GM21381 (cell line): Measurements from ENCODE around the gene RBX1.
"Not testable (repeated sequence)": the region's sequence is repeated elsewhere in the genome, so short reads cannot be mapped to it uniquely, and the experiment has no call there.

Source experiments
- ATAC-seq: cut with Tn5 transposase; IDR thresholded peaks from one replicate; pipeline ENCODE4 v1.9.1; 2021; ENCODE audit warnings: mild to moderate bottlenecking, moderate library complexity; ENCODE audit not compliant: unreplicated experiment

Gene RBX1

DNA sequence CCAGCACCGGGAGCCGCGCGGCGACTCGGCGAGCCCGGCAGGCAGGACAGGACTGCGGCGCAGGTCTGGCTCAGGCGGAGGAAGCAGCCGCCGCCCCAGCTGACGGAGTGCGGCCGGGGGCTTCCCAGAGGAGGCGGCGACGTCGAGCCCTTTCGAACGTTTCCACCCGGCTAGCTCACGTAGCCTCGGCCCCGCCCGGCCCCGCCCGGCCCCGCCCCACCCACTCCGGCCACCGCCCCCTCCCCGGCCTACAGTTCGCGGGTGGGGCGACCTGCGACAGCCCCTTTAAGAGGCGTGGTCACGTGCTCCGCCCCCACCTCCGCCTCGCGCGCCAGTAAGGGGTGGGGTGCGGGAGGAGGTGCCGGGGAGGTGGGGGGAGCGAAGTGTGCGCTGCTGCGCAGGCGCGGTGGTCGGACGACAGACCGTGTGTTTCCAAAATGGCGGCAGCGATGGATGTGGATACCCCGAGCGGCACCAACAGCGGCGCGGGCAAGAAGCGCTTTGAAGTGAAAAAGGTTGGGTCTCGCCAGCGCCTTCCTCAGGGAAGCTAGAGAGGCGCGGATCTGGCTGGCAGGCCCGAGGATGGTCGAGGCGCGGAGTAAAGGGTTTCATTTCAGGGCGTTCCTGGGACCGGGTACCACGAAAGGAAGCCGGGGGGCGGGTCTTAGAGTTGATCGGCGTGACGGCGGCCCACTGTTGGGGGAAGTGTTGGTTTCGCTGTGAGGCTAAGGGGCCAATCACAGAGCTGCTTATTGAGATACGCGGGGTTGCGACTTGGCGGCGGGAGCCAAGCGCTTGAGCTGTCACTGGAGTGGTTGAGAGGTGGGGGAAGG, at the start of gene RBX1:
RBX1 (plus strand) TSS at position 417 of the 833 bp plus-strand sequence; CDS start at position 438, 21 bp downstream.
- peak; percentile 69 for ATAC-seq

DNA sequence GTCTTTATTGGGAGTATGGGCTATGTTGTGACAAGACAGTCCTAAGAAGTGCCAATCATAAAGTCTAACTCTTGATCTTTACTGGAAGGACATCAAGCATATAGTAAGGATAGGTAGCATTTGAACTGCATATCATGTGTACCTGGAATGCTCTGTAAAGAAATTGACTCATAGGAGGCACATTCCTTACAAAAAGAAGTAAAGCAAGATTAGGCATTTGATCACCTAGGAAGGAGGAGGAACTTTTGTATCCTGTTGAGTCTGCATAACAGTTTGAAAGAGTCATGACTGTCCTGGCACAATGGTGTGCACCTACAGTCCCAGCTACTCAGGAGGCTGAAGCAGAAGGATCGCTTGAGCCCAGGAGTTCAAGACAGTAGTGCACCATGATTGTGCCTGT, 47.1 kb upstream of the RBX1 start:
- no peak for ATAC-seq

DNA sequence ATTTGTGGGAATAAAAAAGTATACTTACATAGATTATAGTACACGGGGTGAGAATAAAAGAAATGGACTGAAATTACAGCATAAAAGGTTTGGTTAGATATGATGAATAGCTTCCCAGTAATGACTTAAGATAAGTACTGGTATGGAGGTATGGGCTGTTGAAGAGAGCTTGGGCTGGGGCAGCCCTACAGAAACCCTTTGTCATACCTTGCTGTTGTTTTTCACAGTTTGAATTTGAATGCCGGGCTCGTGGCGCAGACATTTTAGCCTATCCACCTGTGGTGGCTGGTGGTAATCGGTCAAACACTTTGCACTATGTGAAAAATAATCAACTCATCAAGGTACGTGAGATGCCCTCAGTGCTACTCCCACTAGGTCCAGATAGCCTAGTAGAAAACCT, 42.3 kb upstream of the RBX1 start:
- ATAC-seq, result no peak

DNA sequence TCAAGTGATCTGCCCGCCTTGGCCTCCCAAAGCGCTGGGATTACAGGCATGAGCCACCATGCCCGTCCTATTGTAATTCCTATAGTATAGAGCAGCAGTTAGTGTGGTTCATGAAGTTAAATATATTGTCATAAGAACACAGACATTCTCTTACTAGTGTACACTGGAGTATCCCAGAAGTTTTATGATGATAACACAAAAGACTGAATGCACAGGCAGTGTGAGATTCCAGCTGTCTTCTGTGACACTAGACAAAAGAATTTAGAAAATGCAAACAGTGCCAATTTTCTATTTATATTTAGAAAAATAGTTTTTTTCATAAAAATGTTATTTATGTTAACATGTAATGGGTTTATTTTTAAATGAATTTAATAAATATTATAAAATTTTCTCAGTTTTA, 39.4 kb upstream of the RBX1 start:
- ATAC-seq, result no peak

DNA sequence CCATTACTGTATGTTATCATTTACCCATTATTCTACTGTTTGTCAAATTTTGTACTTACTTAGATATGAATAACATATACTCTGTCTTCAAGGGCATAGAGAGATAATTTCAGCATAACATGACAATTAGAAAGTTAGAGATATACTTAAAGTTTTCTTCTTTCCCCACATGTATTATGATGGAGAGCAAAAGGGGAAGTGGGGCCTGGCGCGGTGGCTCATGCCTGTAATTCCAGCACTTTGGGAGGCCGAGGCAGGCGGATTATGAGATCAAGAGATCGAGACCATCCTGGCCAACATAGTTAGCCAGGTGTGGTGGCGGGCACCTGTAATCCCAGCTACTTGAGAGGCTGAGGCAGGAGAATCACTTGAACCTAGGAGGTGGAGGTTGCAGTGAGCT, 38.2 kb upstream of the RBX1 start:
- ATAC-seq, result not testable (repeated sequence)

DNA sequence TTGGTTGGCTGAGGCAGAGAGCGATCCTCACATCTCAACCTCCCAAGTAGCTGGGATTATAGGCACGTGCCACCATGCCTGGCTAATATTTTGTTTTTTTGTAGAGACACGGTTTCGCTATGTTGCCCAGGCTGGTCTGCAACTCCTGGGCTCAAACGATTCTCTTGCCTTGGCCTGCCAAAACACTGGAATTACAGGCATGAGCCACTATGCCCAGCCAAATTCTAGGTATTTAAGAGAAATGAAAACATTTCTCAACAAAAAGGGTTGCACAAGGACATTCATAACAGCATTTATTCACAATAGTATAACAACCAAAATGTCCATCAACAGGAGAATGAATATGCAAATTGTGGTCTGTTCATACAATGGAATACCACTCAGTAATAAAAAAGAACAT, 31.7 kb upstream of the RBX1 start:
- no peak for ATAC-seq

DNA sequence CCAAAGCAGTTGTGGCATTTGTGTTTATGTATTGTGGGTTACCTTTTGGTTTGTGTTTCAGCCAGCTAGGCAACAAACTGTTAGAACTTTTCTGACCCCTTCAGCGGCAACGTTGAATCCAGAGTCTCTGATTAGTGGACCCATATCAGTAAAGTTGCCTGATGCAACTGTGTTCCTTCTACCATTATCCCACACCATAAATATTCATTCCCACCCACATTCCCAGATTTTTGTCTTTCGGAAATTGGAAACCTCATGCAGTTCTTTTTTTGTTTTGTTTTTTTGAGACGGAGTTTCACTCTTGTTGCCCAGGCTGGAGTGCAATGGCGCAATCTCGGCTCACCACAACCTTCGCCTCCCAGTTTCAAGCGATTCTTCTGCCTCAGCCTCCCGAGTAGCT, 30.7 kb upstream of the RBX1 start:
- no peak for ATAC-seq

DNA sequence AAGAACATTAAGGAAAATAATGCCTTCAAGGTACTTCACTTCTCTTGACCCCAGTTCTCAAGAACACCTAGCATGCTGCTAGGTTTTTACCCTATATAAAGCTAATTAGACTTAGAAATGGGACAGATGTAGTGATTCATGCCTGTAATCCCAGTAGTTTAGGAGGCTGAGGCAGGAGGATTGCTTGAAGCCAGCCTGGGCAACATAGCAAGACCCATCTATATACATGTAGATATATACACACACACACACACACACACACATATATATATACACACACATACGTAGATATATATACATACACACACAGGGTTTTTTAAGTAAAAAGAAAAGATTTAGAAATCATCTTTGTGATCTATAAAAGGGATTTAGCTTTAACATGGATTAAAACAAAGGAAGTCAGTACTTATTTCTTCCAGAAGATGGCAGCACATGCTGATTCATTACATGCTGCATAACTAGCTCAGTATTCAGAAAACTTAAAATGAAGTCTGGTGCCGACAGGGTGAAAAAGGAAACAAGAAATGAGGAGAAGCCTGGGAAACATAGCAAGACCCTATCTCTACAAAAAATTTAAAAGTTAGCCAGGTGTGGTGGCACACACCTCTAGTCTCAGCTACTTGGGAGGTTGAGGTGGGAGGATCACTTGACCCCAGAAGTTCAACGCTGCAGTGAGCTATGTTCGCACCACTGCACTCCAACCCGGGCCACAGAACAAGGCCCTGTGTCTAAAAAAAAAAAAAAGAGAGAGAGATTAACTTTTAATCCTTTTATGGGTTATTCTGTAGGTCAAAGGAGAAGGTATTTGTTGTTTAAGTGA, 28.5 kb upstream of the RBX1 start:
- no peak for ATAC-seq

DNA sequence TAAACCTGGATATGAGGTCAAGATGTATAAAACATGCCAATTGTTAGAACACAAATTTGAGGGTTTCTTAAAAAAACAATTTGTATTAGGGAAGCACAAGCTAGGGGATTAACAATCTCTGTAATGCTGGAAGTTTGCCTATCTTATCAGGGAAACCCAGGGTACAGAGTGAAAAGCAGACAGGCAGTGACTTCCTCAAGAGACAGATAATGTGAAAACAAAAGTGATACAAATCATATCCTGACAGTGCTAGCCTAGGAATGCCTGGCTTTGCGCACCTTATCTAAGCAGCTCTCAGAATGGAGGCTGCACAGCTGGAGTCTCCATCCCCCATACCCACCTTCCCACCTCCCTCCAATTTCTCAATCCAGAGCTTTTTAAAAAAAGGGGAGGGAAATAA, 22.5 kb upstream of the RBX1 start:
- ATAC-seq, result no peak

DNA sequence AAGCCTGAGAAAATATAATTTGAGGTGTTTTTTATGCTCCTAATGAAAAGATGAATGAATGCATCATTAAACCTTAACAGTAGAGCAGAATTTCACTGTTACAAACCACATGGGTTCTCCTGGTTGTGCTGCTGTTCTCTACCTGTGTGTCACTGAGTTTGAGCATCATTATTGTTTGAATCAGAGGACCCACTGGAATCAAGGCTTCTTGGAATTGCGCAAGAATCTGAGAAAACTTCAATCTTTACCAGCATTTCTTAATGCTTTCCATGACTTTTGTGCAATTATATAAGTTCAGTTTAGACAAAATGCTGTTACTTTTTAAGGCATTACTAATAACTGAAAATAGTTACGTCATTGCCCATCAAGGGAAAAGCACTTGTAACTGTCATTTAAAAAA, 18.8 kb upstream of the RBX1 start:
- no peak for ATAC-seq

DNA sequence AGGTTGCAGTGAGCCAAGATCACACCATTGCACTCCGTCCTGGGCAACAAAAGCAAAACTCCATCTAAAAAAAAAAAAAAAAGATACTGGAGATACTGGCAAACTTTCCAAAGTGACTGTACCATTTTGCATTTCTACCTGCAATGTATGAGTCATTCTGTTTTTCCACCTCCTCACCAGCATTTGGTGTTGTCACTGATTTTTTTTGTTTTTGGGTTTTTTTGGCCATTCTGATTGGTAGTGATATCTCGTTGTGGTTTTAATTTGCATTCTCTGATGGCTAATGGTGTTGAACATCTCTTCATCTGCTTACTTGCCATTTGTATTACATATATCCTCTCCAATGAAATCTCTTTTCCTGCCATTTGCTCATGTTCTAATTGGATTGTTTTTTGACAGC, 12.0 kb upstream of the RBX1 start:
- ATAC-seq, result no peak

DNA sequence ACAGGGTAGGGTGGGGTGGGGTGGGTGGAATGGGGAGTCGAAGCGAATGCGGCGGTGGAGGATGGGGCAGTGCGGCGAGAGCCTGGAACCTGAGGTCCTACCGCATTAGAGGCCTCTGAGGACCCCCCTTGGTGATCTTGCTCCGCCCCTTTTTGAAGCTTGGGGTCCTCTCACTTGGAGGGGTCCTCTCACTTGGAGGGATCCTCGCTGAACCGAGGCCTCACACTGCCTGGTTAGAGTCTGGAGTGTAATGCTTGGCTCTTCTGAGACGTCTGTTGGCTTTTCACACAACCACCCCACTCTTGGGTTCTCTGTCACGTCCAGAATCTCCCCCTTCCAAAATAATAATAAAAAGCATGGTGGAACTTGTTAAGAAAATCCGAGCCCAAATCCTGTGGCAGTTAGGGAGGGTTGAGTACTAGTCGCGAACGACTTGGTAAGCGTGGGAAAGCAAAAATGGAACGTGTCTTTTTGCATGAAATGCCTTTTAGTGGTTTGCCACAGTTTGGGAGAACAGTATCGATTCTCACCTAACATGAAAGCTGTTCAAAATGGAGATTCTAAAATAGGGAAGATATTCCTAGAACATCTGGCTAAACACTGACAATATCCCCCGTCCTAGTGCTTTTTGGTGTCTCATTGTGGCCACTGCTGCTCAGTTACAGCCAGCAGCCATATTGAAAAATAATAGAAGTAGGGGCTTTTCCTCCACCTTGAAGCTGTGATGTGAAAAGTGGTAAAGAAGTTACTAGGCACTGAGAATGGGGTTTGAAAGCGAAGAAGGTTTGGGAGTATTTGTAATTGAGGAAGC, 822 bp downstream of the RBX1 start:
- no peak for ATAC-seq

DNA sequence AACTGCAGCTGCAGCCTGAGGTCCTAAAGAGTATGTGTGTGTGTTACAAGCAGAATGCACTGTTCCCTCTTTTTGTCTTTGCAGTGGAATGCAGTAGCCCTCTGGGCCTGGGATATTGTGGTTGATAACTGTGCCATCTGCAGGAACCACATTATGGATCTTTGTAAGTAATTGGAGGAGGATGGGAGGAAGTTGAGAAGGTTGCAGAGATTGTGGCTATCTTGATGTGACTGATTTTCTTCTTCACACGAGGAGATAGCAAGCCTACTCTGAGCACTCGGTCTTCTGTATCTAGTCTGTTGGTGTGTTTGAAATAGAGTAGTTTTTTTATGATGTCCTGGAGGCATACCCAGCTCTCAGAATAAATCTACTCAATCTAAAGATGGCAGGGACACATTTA, 2.3 kb downstream of the RBX1 start:
- no peak for ATAC-seq

DNA sequence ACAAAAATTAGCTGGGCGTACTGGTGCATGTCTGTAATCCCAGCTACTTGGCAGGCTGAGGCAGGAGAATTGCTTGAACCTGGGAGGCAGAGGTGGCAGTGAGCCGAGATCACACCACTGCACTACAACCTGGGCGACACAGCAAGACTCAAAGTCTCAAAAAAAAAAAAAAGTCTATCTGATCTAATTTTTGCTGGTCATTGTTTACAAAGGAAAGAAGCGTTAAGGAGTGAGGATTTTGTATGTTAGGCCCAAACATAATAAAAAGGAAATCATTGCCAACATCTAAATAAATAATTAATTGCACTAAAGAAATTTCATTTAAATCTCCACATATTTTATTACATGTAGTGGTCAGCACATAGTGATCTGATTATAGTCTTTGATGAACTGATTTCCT, 2.9 kb downstream of the RBX1 start:
- no peak for ATAC-seq

DNA sequence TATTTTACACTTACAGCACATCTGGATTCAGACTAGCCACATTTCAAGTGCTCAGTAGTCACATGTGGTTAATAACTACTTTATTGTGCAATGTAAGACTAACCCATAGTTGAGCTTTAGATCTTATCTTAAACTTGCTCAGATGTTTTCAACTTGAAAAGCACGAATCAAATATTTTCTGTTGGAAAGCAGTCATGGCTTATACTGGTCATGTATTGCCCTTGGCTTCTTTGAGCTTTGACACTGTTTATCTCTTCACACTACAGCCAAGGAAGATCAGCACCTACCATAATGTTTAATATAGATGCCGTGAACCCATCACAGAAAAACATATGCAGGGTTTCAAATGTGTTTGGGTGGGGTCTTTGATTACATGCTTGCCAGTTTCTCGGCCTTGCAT, 4.4 kb downstream of the RBX1 start:
- no peak for ATAC-seq

DNA sequence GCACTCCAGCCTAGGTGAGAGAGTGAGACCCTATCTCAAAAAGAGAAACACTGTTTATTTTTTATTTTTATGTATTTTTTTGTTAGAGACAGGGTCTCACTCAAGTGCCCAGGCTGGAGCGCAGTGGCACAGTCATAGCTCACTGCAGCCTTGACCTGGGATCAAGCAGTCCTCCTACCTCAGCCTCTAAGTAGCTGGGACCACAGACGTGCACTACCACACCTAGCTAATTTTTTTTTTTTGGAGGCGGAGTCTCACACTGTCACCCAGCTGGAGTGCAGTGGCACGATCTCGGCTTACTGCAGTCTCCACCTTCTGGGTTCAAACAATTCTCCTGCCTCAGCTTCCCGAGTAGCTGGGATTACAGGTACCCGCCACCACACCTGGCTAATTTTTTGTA, 6.4 kb downstream of the RBX1 start:
- no peak for ATAC-seq

DNA sequence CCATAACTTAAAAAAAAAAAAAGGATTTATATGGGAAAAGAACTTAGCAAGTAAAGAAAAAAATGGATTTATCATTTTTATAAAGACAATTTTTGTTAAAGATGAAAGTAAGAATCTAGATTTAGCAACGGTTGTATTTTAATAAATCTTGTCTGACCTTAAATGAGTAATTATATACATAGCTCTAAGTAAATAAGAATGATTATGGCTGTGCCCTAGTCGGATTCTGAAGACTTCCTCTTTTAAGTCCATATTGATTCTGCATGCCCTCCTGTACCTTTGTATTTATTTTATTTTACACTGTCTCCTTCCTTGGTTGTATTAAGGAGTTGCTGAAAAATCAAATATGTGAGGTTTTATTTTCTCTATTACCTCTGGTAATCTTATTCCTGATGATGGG, 7.1 kb downstream of the RBX1 start:
- ATAC-seq, result no peak

DNA sequence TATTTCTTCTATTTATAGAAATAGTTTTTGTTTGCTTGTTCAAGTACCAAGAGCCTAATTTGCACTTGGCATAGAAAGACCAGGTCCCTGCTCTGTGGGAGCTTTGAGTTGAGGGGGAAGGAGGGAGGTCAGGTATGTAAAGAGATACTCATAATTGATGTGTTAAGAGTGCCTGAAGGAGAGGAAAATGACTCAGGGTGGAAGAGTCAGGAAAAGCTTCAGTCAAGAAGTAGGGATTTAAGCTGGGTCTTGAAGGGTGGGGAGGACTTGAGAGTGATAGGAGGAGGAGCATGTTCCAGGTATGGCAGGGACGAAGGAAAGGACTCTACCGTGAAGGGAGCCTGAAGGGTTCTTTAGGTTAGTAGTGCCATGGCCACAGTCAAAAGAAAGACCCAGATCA, 9.0 kb downstream of the RBX1 start:
- no peak for ATAC-seq

DNA sequence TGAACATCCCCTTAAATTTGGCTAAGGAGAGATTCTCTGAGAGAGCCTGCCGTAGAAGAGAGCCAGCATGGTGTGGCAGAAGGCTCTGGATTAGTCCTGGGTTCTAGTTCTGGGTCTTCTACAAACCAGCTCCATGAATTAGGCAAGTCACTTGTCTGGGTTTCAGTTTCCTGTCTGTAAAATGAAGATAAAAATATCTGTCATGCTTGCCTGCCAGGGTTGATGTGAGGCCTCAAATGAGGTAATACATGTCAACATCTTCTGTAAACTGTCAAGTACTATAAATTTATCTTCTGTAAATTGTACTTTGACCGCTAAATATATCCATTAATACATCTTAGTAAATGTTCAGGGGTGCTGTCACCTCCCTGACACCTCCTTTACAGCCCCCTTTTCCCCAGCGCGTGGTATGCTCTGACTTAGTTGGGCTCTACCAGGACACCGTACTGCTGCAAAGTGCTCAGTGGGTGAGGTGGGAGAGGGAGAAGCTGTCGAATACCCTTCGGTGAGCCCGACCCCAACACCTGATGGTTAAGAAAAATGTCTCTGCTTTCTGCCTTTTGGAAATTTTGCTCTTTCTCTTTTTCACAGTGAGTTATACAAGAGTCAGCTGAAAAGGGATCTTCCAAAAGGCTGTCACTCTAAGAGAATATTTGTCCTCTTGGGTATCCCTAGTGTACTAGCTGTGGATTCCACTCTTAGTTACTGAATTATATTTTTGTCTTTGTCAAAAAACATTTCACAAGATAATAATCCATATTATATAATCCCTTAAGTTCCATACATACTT, 15.0 kb downstream of the RBX1 start:
- ATAC-seq, result no peak

DNA sequence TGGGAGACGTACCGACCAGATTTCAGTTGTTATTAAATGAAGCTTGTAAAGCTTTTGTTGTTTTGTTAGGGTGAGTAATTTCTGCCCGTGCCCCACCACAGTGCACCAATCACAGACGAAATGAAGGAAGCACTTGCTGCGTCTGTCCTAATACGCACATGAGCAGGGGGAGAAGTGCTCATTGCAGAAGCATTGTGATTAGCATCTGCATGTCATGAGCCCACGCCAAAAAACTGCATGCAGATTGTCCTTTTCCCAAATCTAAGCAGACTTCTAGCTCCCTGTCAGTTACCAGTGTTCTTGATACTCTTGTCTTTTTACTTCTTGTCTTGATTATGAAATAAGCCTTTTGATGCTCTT, 15.5 kb downstream of the RBX1 start:
- ATAC-seq, result no peak
